WTC11 (cell line): ENCODE results near the gene MRPL28. TPM values are rescaled to one million over a fixed set of nuclear protein-coding genes. Genes with fewer than 3 reads are reported as not detected.
A peak's percentile ranks its signal among the peaks of the same experiment; 100 is the strongest.

Experiments used
- ATAC-seq: fragments of 200-7000 bp; cut with Tn5 transposase; 2 replicates; pipeline ENCODE4 v1.10.0; 2021; ENCODE audit warnings: mild to moderate bottlenecking, moderate library complexity
- CTCF ChIA-PET: fragments of 300-600 bp; sonication (Branson Sonifier 250); formaldehyde crosslinking; loops from one replicate; lab custom pipeline; 2021; ENCODE audit warnings: antibody characterized with exemption; lab: Charles Lee
- POLR2A ChIA-PET: fragments of 350-600 bp; sonication (Branson Sonifier 250); formaldehyde crosslinking; loops from one replicate; lab custom pipeline; 2021; ENCODE audit warnings: antibody characterized with exemption; lab: Charles Lee
- DNase-seq: peaks from one replicate; pipeline ENCODE4 v3.0.0; 2021; ENCODE audit warnings: low spot score
- H3K27ac Mint-ChIP-seq: 2 replicates; pipeline ENCODE4 v1.8.0; 2021; ENCODE audit warnings: mixed read lengths
- H3K27me3 Mint-ChIP-seq: 2 replicates; pipeline ENCODE4 v1.8.0; 2021; ENCODE audit warnings: low read depth, mild to moderate bottlenecking, moderate library complexity, mixed read lengths
- H3K36me3 Mint-ChIP-seq: 2 replicates; pipeline ENCODE4 v1.8.0; 2021; ENCODE audit warnings: mixed read lengths
- H3K4me1 Mint-ChIP-seq: 2 replicates; pipeline ENCODE4 v1.8.0; 2022; ENCODE audit warnings: mixed read lengths
- H3K4me3 Mint-ChIP-seq: 2 replicates; pipeline ENCODE4 v1.8.0; 2021; ENCODE audit warnings: mild to moderate bottlenecking, moderate library complexity, mixed read lengths
- H3K9me3 Mint-ChIP-seq: 2 replicates; pipeline ENCODE4 v1.8.0; 2021; ENCODE audit warnings: mixed read lengths
- ATF2 ChIP-seq: sonication (generic); formaldehyde crosslinking; IDR thresholded peaks from 2 replicates; pipeline ENCODE4 v1.8.1; 2022; ENCODE audit warnings: low read depth, missing genetic modification reagents, borderline replicate concordance
- ATF3 ChIP-seq: sonication (generic); formaldehyde crosslinking; conservative IDR thresholded peaks from 2 replicates; pipeline ENCODE4 v1.8.1; 2022; ENCODE audit warnings: mild to moderate bottlenecking, missing genetic modification reagents
- CTCF ChIP-seq: fragments of 200-600 bp; IDR thresholded peaks from 2 replicates; pipeline ENCODE4 v1.8.0; 2022; ENCODE audit warnings: antibody characterized with exemption
- ESRRA ChIP-seq: sonication (generic); formaldehyde crosslinking; IDR thresholded peaks from 2 replicates; pipeline ENCODE4 v1.8.1; 2022; ENCODE audit warnings: mild to moderate bottlenecking, missing genetic modification reagents, borderline replicate concordance
- HMGA2 ChIP-seq: fragments of 250-450 bp; sonication (Bioruptor Pico); IDR thresholded peaks from 2 replicates; pipeline ENCODE4 v1.4.0; 2021; ENCODE audit warnings: mild to moderate bottlenecking, moderate library complexity
- MAX ChIP-seq: sonication (generic); formaldehyde crosslinking; IDR thresholded peaks from 2 replicates; pipeline ENCODE4 v1.8.0; 2022; ENCODE audit warnings: mild to moderate bottlenecking, missing genetic modification reagents
- OVOL2 ChIP-seq: fragments of 250-450 bp; sonication (Bioruptor Pico); IDR thresholded peaks from 2 replicates; pipeline ENCODE4 v1.9.0; 2021; ENCODE audit warnings: mild to moderate bottlenecking, borderline replicate concordance
- RORB ChIP-seq: fragments of 250-450 bp; sonication (Bioruptor Pico); IDR thresholded peaks from 2 replicates; pipeline ENCODE4 v1.9.0; 2021; ENCODE audit warnings: mild to moderate bottlenecking
- SMAD4 ChIP-seq: sonication (generic); formaldehyde crosslinking; IDR thresholded peaks from 2 replicates; pipeline ENCODE4 v1.8.0; 2022; ENCODE audit warnings: mild to moderate bottlenecking, missing genetic modification reagents
- TP53 ChIP-seq: sonication (generic); formaldehyde crosslinking; IDR thresholded peaks from 2 replicates; pipeline ENCODE4 v1.8.1; 2023; ENCODE audit warnings: mild to moderate bottlenecking, missing genetic modification reagents
- total RNA-seq: library from RNA; stranded (reverse); gene quantifications from 3 replicates; pipeline ENCODE4 v1.2.3, GENCODE V29; 2021
- TF ChIP-seq, protein P1 (sequence below): sonication (generic); formaldehyde crosslinking; IDR thresholded peaks from 2 replicates; pipeline ENCODE4 v1.8.1; 2023; ENCODE audit warnings: mild to moderate bottlenecking, moderate library complexity, missing genetic modification reagents
- TF ChIP-seq, protein P2 (sequence below): sonication (generic); formaldehyde crosslinking; IDR thresholded peaks from 2 replicates; pipeline ENCODE4 v1.8.1; 2022; ENCODE audit warnings: low read depth, mild to moderate bottlenecking, moderate library complexity, missing genetic modification reagents, borderline replicate concordance
- TF ChIP-seq, protein P3 (sequence below): fragments of 250-450 bp; sonication (Bioruptor Pico); conservative IDR thresholded peaks from 2 replicates; pipeline ENCODE4 v1.9.0; 2021; ENCODE audit warnings: mild to moderate bottlenecking
- TF ChIP-seq, protein P4 (sequence below): sonication (generic); formaldehyde crosslinking; IDR thresholded peaks from 2 replicates; pipeline ENCODE4 v1.8.0; 2023; ENCODE audit warnings: missing genetic modification reagents, mild to moderate bottlenecking, borderline replicate concordance

Gene MRPL28
- total RNA-seq, 1 experiment from 2014 or later: 119 TPM

DNA sequence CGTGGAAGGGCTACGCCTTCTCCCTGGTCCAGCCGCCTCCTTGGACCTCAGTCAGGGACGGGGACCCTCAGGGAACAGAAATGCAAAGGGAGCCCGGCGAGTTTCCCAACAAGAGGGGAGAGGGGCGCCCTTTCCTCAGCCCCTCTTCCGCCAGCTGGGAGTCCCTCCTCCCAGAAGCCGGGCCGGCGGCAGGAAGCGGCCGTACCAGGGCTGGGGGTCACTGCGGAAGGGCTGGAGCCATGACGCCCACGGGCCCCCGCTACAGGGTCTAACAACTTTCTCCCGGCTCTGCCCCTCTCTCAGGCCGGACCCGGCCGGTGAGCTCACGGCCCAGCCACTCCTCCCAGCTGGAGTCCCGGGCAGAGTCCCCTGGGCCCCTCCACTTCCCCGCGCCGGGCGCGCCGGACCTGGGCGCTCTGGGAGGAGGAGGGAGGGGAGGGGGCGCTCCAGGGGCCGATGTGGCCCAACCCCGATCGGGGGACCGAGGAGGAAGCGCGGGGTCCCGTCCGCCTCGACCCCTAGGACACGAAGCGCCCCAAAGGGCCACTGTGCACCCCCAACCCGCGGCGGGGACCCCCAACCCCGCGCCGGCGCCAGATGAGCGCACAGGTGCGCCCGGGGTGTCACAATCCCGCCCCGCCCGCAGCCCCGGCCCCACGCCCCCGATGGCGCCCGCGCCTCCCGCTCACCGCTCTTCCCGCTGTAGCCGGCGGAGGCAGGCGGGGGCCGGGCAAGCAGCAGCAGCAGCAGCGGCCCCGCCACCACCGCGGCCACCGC lies 10.9 kb upstream of the MRPL28 start:
- CTCF ChIA-PET: interaction anchor here (0.7 to 2.6 kb wide), 7 partner anchors 10 to 168 kb away, joined by 3 to 13 read pairs (median 5); partner anchors contain the start of gene AXIN1
- H3K4me1 Mint-ChIP-seq: peaks cover 32% of the 10 kb centered on the region
- H3K27ac Mint-ChIP-seq: no peak overlapping the region
- peak overlapping the region; percentile 79 for H3K4me3 Mint-ChIP-seq
- H3K9me3 Mint-ChIP-seq: no peaks in the 10 kb centered on the region
- TF ChIP-seq ATF3 (CRISPR knock-in tag): no peak
- 0 out of 2 replicates have a peak, but pooled peaks have one; percentile 19 for TF ChIP-seq MAX
- peak; percentile 15; the same call in 1 of the 2 replicates for TF ChIP-seq TP53 (CRISPR knock-in tag)
- TF ChIP-seq, protein P1, sequence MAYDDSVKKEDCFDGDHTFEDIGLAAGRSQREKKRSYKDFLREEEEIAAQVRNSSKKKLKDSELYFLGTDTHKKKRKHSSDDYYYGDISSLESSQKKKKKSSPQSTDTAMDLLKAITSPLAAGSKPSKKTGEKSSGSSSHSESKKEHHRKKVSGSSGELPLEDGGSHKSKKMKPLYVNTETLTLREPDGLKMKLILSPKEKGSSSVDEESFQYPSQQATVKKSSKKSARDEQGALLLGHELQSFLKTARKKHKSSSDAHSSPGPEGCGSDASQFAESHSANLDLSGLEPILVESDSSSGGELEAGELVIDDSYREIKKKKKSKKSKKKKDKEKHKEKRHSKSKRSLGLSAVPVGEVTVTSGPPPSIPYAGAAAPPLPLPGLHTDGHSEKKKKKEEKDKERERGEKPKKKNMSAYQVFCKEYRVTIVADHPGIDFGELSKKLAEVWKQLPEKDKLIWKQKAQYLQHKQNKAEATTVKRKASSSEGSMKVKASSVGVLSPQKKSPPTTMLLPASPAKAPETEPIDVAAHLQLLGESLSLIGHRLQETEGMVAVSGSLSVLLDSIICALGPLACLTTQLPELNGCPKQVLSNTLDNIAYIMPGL: peak; percentile 53; the same call in 1 of the 2 replicates
- TF ChIP-seq, protein P2, sequence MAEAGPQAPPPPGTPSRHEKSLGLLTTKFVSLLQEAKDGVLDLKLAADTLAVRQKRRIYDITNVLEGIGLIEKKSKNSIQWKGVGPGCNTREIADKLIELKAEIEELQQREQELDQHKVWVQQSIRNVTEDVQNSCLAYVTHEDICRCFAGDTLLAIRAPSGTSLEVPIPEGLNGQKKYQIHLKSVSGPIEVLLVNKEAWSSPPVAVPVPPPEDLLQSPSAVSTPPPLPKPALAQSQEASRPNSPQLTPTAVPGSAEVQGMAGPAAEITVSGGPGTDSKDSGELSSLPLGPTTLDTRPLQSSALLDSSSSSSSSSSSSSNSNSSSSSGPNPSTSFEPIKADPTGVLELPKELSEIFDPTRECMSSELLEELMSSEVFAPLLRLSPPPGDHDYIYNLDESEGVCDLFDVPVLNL (CRISPR knock-in tag): 0 out of 2 replicates have a peak, but pooled peaks have one; percentile 49
- TF ChIP-seq CTCF: no peak
- ATAC-seq: no peak
- POLR2A ChIA-PET: interaction anchor here (0.8 to 1.3 kb wide), 2 partner anchors 19 to 198 kb away, joined by 3 read pairs; no protein-coding TSS in a partner anchor
- DNase-seq: peak; percentile 53
- no peaks in the 10 kb centered on the region for H3K27me3 Mint-ChIP-seq
- peaks cover 1% of the 10 kb centered on the region for H3K36me3 Mint-ChIP-seq

DNA sequence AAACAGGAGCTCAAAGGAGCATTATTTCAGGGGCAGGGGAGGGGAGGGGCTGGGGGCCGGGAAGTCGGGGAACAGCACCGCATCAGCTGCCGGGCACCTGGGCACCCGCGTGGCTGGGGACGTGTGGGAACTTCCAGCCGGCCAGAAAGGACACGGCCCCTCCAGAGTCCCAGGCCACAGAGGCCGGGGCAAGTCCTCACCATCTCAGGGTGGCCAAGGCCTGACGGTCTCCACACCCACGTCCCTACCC lies 10.3 kb upstream of the MRPL28 start:
- ChIA-PET POLR2A (interaction anchor here (0.8 to 1.3 kb wide), 2 partner anchors 18 to 199 kb away, joined by 3 read pairs; no protein-coding TSS in a partner anchor), CTCF (interaction anchor here (0.6 to 2.6 kb wide), 9 partner anchors 9 to 196 kb away, joined by 3 to 13 read pairs (median 4); partner anchors contain the start of gene AXIN1)
- peaks cover 4% of the 10 kb centered on the region for H3K36me3 Mint-ChIP-seq
- DNase-seq (no peak), ATAC-seq (no peak)
- peaks cover 30% of the 10 kb centered on the region for H3K4me1 Mint-ChIP-seq
- no peaks in the 10 kb centered on the region for H3K27me3 Mint-ChIP-seq
- H3K9me3 Mint-ChIP-seq: no peaks in the 10 kb centered on the region
- TF ChIP-seq OVOL2 (CRISPR knock-in tag): no peak
- no peak for TF ChIP-seq ATF2 (CRISPR knock-in tag)
- no peak for TF ChIP-seq HMGA2
- TF ChIP-seq, protein P3, sequence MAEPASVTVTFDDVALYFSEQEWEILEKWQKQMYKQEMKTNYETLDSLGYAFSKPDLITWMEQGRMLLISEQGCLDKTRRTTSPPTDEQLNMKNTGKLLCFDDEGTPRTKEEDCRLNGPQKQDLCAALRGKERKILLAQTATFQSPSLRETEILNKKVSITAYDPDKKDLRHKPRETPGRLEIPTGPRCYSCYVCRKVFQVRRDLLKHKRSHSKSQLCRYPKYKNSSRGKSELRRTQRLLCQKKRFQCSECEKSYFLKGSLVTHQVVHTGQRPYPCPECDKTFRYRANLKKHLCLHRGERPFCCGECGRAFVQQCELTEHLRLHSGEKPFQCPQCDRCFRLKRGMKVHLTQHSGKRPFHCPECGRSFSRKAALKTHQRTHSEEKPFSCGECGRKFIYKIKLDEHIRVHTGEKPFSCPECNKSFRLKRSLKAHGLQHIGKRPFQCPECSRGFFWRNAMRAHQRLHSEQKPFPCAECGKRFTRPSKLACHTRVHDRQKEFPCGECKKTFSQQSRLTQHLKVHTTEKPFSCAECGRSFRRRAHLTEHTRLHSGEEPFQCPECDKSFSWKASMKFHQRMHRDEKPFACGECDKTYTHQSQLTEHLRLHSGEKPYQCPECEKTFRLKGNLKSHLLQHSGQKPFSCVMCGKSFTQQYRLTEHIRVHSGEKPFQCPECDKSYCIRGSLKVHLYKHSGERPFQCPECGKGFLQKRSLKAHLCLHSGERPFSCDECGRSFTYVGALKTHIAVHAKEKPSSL (CRISPR knock-in tag): no peak
- no peak for TF ChIP-seq SMAD4
- TF ChIP-seq, protein P4, sequence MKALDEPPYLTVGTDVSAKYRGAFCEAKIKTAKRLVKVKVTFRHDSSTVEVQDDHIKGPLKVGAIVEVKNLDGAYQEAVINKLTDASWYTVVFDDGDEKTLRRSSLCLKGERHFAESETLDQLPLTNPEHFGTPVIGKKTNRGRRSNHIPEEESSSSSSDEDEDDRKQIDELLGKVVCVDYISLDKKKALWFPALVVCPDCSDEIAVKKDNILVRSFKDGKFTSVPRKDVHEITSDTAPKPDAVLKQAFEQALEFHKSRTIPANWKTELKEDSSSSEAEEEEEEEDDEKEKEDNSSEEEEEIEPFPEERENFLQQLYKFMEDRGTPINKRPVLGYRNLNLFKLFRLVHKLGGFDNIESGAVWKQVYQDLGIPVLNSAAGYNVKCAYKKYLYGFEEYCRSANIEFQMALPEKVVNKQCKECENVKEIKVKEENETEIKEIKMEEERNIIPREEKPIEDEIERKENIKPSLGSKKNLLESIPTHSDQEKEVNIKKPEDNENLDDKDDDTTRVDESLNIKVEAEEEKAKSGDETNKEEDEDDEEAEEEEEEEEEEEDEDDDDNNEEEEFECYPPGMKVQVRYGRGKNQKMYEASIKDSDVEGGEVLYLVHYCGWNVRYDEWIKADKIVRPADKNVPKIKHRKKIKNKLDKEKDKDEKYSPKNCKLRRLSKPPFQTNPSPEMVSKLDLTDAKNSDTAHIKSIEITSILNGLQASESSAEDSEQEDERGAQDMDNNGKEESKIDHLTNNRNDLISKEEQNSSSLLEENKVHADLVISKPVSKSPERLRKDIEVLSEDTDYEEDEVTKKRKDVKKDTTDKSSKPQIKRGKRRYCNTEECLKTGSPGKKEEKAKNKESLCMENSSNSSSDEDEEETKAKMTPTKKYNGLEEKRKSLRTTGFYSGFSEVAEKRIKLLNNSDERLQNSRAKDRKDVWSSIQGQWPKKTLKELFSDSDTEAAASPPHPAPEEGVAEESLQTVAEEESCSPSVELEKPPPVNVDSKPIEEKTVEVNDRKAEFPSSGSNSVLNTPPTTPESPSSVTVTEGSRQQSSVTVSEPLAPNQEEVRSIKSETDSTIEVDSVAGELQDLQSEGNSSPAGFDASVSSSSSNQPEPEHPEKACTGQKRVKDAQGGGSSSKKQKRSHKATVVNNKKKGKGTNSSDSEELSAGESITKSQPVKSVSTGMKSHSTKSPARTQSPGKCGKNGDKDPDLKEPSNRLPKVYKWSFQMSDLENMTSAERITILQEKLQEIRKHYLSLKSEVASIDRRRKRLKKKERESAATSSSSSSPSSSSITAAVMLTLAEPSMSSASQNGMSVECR (CRISPR knock-in tag): no peak
- TF ChIP-seq CTCF: no peak
- TF ChIP-seq RORB (CRISPR knock-in tag): no peak
- no peak for TF ChIP-seq ESRRA (CRISPR knock-in tag)
- H3K27ac Mint-ChIP-seq: no peak overlapping the region
- H3K4me3 Mint-ChIP-seq: peak overlapping the region; percentile 79
